Activated CD4-positive, alpha-beta T cell treated with anti-CD3 and anti-CD28 coated beads for 24 hours (primary cell): ENCODE measurements around the gene POC1B.

Experiments used
- DNase-seq, 2 donors: peaks; one replicate each; pipeline ENCODE4 v3.0.0-alpha.2; 2020; ENCODE audit warnings: low read depth in 2 of 2

Gene POC1B

DNA sequence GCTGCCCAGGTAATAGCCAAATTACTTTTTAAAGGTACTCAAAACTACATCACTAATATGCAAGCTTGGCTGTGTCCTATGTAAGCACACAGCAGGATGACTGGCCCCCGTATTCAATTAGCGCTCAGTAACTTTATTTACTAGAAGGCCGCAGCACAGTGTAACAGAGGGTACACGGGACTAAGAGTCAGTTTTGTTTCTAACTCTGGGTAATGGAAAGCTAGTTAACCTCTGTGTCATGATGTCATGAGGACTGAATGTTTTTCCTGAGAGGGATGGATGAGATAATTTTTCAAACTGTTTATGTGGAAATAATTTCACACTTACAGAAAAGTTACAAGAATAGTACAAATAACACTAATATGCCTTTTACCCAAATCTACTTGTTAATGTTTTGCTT, 28.4 kb downstream of the POC1B start:
- DNase-seq: no peak

DNA sequence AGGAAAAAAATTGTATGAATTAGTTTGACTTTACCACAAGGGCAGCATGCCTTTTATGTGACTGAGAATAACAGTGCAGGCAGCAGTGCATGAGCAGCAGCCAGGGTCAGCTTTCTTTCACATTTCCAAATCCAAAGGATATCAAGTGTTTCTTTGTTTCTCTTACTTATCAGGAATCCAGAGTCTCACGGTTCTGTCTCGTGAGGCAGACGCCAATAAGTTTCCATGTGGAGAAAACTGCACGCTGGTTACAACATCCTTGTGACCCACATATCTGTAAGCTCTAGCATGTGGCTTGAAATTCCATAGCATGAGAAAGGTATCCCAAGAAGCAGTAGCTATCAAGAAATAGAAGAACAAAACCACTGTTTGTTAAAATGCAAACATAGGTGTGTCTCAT, 28.8 kb downstream of the POC1B start:
- no peak for DNase-seq

GRCh38 chr12:89494411-89495231, 31.2 kb downstream of the POC1B start:
- DNase-seq: peak; percentile 4 to 29

- no peak for DNase-seq
Measured at GRCh38 chr12:89493670-89494302, 32.1 kb downstream of the POC1B start.

DNA sequence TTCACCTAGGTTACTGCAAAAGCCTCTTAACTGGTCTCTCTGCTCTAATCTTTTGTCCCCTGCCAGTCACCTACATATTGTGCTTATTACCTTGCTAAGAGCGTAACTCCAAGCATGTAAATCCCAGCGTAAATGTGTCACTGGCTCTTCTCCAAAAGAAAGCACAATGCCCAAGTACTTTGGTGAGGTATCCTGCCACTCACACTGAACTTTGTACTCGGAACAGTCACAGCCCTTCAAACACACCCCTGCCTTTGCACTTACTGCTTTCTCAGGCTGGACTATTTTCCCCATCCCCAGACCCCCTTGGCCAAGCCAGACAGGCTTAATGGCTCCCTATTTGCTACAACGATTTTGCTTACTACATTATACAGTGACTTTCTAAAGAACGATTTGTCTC, 33.0 kb downstream of the POC1B start:
- DNase-seq: no peak

DNA sequence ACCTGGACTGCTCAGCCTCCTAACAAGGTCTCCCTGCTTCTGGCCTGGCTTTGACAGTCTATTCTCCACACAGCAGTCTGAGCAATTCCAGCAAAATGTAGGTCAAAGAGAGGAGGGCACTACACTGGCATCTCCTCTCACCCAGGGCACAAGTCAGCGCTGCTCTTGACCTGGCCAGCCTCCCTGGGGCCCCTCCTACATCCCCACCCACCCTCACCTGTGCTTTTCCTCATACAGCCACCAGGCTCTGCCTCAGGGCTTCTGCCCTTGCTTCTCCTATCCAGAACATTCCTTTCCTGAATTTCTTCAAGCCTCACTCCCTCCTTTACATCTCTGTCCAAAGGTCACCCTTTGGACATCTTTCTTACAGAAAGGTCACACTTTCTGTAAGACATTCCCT, 34.9 kb downstream of the POC1B start:
- DNase-seq: no peak

- no peak for DNase-seq
Measured at GRCh38 chr12:89486264-89486663, 39.6 kb downstream of the POC1B start.

GRCh38 chr12:89484470-89484869, 41.4 kb downstream of the POC1B start:
- no peak for DNase-seq

DNA sequence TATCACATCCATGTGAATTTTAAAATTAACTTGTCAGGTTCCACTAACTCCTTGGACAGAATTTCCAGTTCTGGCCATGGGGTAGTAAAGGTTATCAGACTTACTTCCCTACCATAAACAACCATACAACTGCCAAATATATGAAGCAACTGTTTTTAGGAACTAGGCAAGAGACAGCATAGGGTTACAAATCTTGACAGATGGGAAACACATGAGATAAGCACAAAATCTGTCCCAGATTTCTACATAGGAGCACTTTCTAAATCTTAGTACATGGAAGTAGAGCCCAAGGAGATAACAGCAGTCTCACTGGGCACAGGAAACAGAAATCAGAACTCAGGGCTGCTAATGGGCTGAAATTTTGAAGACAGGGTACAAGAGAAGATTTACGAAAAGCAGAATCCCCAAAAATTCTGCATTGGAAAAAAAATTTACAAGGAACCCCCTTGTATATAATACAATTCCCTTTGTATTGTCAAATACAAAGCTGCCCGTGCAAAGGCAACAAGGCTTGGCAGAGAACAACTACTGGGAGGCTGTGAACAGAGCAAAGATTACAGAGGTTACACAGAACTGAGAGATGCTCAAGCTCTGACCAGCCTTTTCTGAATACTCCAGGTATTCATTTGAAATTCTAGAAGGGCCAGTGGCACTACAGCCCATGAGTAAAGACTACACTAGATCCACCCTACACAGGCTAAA, 44.5 kb downstream of the POC1B start:
- DNase-seq: no peak

DNA sequence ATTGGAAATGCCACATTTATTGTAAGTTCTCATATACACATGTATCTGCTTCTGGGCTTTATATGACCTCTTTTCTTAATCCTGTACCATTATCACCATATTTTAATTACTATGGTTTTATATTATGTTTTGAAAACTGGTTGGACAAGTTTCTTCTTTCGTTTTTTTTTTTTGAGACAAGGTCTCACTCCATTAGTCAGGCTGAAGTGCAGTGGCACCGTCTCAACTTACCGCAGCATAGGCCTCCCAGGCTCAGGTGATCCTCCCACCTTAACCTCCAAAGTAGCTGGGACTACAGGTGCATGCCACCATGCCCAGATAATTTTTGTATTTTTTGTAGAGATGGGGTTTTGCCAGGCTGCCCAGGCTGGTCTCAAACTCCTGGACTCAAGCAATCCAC, 45.9 kb downstream of the POC1B start:
- no peak for DNase-seq

DNA sequence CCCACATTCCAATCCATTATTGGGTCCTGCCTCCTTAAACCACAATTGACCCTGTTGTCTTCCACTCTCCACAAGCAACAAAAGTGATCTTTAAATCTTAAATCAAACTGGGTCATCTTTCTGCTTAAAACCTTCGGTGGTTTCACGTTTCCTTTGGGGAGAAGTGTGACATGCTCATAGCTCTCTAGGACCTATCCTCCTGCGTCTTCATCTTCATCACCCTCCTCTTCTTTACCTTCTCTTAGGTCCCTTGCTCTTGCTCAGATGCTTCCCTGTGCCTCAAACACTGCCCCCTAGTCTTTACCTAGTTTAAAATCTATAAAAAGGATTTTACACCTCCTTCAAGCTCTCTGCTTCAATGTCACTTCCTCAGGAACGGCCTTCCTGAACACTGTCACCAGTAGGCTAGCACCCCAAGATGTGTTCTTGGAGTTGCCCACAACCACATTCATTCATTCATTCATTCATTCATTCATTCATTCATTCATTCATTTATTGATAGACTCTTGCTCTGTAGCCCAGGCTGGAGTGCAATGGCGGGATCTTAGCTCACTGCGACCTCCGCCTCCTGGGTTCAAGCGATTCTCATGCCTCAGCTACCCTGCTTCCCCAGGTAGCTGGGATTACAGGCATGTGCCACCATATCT, 48.1 kb downstream of the POC1B start:
- DNase-seq: no peak

DNA sequence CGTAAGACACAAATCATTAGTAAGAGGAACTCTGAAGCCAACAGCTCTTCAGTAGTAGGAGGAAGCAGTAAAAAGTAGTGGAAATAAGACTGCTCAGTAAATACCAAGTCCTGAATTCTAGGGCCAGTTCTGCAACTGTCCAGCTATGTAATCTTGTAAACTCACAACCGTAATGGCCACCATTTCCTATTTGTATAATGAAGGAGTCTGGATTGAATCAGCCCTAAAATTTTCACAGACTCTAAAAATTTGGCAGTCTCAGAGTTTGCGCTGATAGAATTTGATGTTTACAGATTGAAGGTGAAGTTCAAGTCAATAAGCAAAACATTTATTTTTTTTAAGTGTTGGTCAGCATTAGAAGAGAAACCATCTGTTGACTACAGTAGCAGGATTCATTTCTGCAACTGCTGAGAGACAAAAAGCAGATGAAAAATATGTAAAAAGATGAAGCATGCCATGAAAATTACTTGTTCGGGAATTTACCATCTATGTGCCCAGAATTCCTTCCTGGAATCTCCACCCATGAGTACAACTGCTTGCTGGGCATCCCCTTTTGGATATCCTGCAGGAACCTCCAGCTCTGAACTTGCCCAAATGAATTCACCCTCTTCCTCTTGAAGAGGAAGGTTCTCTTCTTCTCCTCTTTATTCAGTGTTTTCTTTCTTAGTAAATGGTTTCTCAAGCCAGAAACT, 48.8 kb downstream of the POC1B start:
- DNase-seq: no peak

- DNase-seq: no peak
Measured at GRCh38 chr12:89476232-89476631, 49.6 kb downstream of the POC1B start.

- DNase-seq: no peak
Measured at GRCh38 chr12:89475203-89475990, 50.5 kb downstream of the POC1B start.

DNA sequence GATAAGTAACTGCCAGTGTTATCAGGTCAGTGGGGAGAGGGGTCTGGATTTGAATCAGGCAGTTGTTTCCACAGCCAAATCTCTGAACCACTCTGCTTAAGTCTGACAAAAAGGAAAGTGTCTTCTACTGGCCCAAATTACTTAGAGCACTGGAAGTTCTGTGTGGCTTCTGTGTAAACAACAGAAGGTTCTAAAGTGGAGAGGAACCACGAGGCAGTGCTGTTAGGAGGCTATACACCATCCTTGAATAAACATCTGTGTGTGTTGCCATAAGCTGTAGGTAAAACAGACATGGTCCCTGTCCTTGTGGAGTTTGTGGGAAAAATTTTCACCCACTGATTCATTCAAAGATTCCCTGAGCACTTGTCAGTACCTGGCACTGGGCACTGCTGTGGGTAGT, 51.2 kb downstream of the POC1B start:
- DNase-seq: no peak

DNA sequence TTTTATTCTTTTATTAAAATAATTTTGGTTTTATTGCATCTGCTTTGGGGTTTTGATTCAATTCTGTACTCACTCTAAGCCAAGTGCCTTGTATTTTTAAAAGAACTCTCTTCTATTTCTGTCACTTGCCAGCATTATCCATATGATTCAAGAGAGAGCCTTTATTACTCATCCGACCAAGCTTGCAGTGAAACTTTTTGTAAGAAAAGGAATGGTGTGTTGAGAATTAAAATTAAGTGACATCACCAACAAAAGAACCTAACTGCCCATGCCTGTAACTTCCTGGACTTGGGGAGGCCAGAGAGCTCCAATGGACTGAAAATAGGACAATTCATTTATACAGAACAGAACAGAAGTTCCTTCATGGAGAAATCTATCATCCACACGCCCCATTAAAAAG, 53.3 kb downstream of the POC1B start:
- DNase-seq: no peak

GRCh38 chr12:89470741-89471509, 54.9 kb downstream of the POC1B start:
- DNase-seq: no peak

DNA sequence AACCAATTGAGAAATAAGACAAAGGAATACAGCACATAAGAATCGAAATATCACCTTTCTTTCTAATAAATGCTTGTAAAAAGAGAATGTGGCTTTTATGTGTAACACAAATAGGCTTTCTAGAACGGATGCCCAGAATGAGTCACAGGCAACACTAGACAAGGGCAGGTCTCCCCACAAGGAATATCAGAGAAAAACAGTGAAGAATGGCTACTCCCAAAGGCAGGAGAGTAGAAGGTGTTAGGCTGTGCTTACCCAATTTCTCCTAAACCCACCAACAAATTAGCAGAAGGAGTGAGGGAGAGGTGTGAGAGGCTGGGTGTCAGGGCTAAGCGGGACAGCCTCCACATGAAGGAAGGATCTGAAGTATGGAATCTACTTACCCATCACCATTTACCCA, 56.5 kb downstream of the POC1B start:
- DNase-seq: no peak

DNA sequence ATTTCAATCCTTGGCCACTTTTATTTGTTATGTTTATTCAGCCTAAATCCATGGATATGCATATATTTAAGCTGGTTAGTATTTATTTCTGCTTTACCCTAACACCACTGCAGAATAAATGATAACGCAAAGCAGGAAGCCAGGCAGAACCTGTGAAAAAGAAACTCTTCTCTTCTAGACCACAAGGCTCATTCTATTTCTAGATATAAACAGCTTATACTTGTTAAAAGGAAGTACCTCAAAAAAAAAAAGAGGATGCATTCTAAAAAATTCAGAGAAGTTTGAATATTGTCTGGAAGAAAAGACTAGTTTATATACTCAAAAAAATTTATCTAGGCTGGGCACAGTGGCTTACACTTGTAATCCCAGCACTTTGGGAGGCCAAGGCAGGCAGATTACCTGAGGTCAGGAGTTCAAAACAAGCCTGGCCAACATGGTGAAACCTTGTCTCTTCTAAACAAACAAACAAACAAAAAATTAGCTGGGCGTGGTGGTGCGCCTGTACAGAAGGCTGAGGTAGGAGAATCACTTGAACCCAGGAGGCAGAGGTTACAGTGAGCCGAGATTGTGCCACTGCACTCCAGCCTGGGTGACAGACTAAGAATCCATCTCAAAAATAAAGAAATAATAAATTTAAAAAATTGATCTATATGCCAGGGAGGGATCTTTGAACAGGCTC, 57.1 kb downstream of the POC1B start:
- no peak for DNase-seq

DNA sequence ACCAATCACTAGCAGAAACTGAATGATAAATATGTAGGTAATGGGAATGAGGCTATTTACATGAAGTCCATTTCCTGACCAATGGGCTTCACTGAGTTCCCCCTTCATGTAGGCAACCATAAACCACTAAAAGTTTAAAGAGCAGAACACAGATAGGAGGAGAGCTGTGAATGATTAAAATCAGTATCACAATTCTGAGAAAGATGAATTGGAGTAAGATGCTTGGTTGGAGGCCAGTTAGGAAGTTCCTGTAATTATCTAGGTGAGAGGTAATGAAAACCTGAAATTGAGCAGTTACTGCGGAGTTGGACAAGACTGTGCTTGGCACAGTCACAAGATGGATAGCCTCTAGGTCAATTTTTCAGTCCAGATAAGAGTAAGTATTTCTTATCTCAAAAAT, 57.8 kb downstream of the POC1B start:
- DNase-seq: no peak
